Neural progenitor cell (in vitro differentiated cells): Measurements from ENCODE around the gene HS6ST3. TPM values are rescaled to one million over a fixed set of nuclear protein-coding genes. Genes with fewer than 3 reads are reported as not detected.

Experiments
- DNase-seq: peaks from one replicate; pipeline ENCODE4 v3.0.0-alpha.2; 2016; ENCODE audit warnings: low spot score
- H2AFZ ChIP-seq: fragments of 200-600 bp; sonication (generic); replicated peaks from 2 replicates; pipeline ENCODE4 v1.6.1; 2016; ENCODE audit warnings: antibody characterized with exemption
- H3F3A ChIP-seq: fragments of 200-600 bp; sonication (generic); 2 replicates; pipeline ENCODE4 v1.6.1; 2016; ENCODE audit warnings: antibody characterized with exemption, low read depth
- H3K27ac ChIP-seq: fragments of 200-600 bp; sonication (generic); 2 replicates; pipeline ENCODE4 v1.5.1; 2016; ENCODE audit warnings: mild to moderate bottlenecking
- H3K27me3 ChIP-seq: fragments of 200-600 bp; sonication (generic); 2 replicates; pipeline ENCODE4 v1.6.1; 2016; ENCODE audit warnings: mild to moderate bottlenecking, moderate library complexity
- H3K36me3 ChIP-seq: fragments of 200-600 bp; sonication (generic); 2 replicates; pipeline ENCODE4 v1.5.1; 2016
- H3K4me1 ChIP-seq: fragments of 200-600 bp; sonication (generic); 2 replicates; pipeline ENCODE4 v1.6.1; 2016; ENCODE audit warnings: mixed run types
- H3K4me2 ChIP-seq: fragments of 200-600 bp; sonication (generic); 2 replicates; pipeline ENCODE4 v1.6.1; 2016
- H3K4me3 ChIP-seq: fragments of 200-600 bp; sonication (generic); 2 replicates; pipeline ENCODE4 v1.5.1; 2016
- H3K79me2 ChIP-seq: fragments of 200-600 bp; sonication (generic); 2 replicates; pipeline ENCODE4 v1.6.1; 2016; ENCODE audit warnings: low read depth
- H3K9ac ChIP-seq: fragments of 200-600 bp; sonication (generic); 2 replicates; pipeline ENCODE4 v1.6.1; 2016
- H3K9me3 ChIP-seq: fragments of 200-600 bp; sonication (generic); 2 replicates; pipeline ENCODE4 v1.5.1; 2016; ENCODE audit warnings: low read depth
- H4K20me1 ChIP-seq: fragments of 200-600 bp; sonication (generic); 2 replicates; pipeline ENCODE4 v1.6.1; 2016; ENCODE audit warnings: low read depth
- H3K27ac Mint-ChIP-seq: 3 replicates; pipeline ENCODE4 v1.8.0; 2021; ENCODE audit warnings: mixed read lengths
- H3K27me3 Mint-ChIP-seq: 2 replicates; pipeline ENCODE4 v1.8.0; 2022; ENCODE audit warnings: low read depth, mild to moderate bottlenecking, inconsistent platforms, moderate library complexity, mixed read lengths; ENCODE audit not compliant: insufficient read depth
- H3K36me3 Mint-ChIP-seq: 3 replicates; pipeline ENCODE4 v1.8.0; 2021; ENCODE audit warnings: mixed read lengths
- H3K4me1 Mint-ChIP-seq: 3 replicates; pipeline ENCODE4 v1.8.0; 2021; ENCODE audit warnings: mixed read lengths
- H3K4me3 Mint-ChIP-seq: 3 replicates; pipeline ENCODE4 v1.8.0; 2021; ENCODE audit warnings: mild to moderate bottlenecking, moderate library complexity, mixed read lengths
- H3K9me3 Mint-ChIP-seq: 3 replicates; pipeline ENCODE4 v1.8.0; 2020; ENCODE audit warnings: mixed read lengths
- CTCF ChIP-seq: fragments of 200-600 bp; sonication (generic); IDR thresholded peaks from 2 replicates; pipeline ENCODE4 v1.5.1; 2017; ENCODE audit warnings: antibody characterized with exemption, mild to moderate bottlenecking
- EZH2 ChIP-seq: fragments of 200-600 bp; sonication (generic); IDR thresholded peaks from 2 replicates; pipeline ENCODE4 v1.6.1; 2017; ENCODE audit warnings: antibody characterized with exemption, mild to moderate bottlenecking, moderate library complexity
- EZH2phosphoT487 ChIP-seq: fragments of 200-600 bp; sonication (generic); IDR thresholded peaks from 2 replicates; pipeline ENCODE4 v1.6.1; 2017; ENCODE audit warnings: antibody characterized with exemption
- total RNA-seq: library from RNA; depleted of rRNA; stranded (reverse); fragments of >200 nt; gene quantifications from 2 replicates; pipeline ENCODE4 v1.2.3, GENCODE V29; 2015; ENCODE audit warnings: low replicate concordance

The HS6ST3 gene
- total RNA-seq, 1 donor from 2014 or later, result 0.39 TPM

GRCh38 chr13:96193728-96194310 lies 103.9 kb downstream of the HS6ST3 start:
- Mint-ChIP-seq H3K4me1 (no peaks in the 10 kb centered on the region), H3K27ac (no peak overlapping the region), H3K36me3 (no peaks in the 10 kb centered on the region), H3K9me3 (peaks cover 9% of the 10 kb centered on the region), H3K27me3 (no peaks in the 10 kb centered on the region), H3K4me3 (no peak overlapping the region)
- H3K27me3 ChIP-seq, result no peaks in the 10 kb centered on the region
- H3K4me1 ChIP-seq, result no peaks in the 10 kb centered on the region
- H3K36me3 ChIP-seq, result no peaks in the 10 kb centered on the region
- H2AFZ ChIP-seq, result no peak overlapping the region
- no peaks in the 10 kb centered on the region for H3F3A ChIP-seq
- H3K27ac ChIP-seq, result no peak overlapping the region
- TF ChIP-seq CTCF (no peak), EZH2 (no peak), EZH2phosphoT487 (no peak)
- no peak overlapping the region for H3K9ac ChIP-seq
- H4K20me1 ChIP-seq, result no peaks in the 10 kb centered on the region
- H3K79me2 ChIP-seq, result no peaks in the 10 kb centered on the region
- H3K4me3 ChIP-seq, result no peak overlapping the region
- H3K4me2 ChIP-seq, result no peak overlapping the region
- H3K9me3 ChIP-seq, result no peaks in the 10 kb centered on the region
- DNase-seq, result no peak

GRCh38 chr13:96198038-96198437 lies 108.1 kb downstream of the HS6ST3 start:
- no peaks in the 10 kb centered on the region for H3K27me3 ChIP-seq
- no peak overlapping the region for H3K27ac Mint-ChIP-seq
- no peak overlapping the region for H3K27ac ChIP-seq
- H3K9me3 ChIP-seq, result no peaks in the 10 kb centered on the region
- H3K4me2 ChIP-seq, result no peak overlapping the region
- no peaks in the 10 kb centered on the region for H3K27me3 Mint-ChIP-seq
- no peaks in the 10 kb centered on the region for H3K4me1 Mint-ChIP-seq
- TF ChIP-seq CTCF, result no peak
- TF ChIP-seq EZH2phosphoT487, result no peak
- no peak for TF ChIP-seq EZH2
- H3K4me3 Mint-ChIP-seq, result no peak overlapping the region
- H3K4me1 ChIP-seq, result no peaks in the 10 kb centered on the region
- no peaks in the 10 kb centered on the region for H3F3A ChIP-seq
- H3K4me3 ChIP-seq, result no peak overlapping the region
- no peak overlapping the region for H3K9ac ChIP-seq
- no peak overlapping the region for H2AFZ ChIP-seq
- H4K20me1 ChIP-seq, result no peaks in the 10 kb centered on the region
- H3K9me3 Mint-ChIP-seq, result peaks cover 9% of the 10 kb centered on the region
- no peaks in the 10 kb centered on the region for H3K79me2 ChIP-seq
- no peak for DNase-seq
- H3K36me3 ChIP-seq, result no peaks in the 10 kb centered on the region
- no peaks in the 10 kb centered on the region for H3K36me3 Mint-ChIP-seq

- H4K20me1 ChIP-seq, result no peaks in the 10 kb centered on the region
- TF ChIP-seq EZH2phosphoT487, result no peak
- TF ChIP-seq CTCF, result no peak
- TF ChIP-seq EZH2, result no peak
- no peak overlapping the region for H3K4me2 ChIP-seq
- no peaks in the 10 kb centered on the region for H3K27me3 Mint-ChIP-seq
- H3K9ac ChIP-seq, result no peak overlapping the region
- no peak overlapping the region for H2AFZ ChIP-seq
- DNase-seq, result no peak
- H3F3A ChIP-seq, result no peaks in the 10 kb centered on the region
- H3K27ac ChIP-seq, result no peak overlapping the region
- no peaks in the 10 kb centered on the region for H3K36me3 ChIP-seq
- H3K36me3 Mint-ChIP-seq, result no peaks in the 10 kb centered on the region
- H3K9me3 Mint-ChIP-seq, result peaks cover 9% of the 10 kb centered on the region
- H3K4me3 Mint-ChIP-seq, result no peak overlapping the region
- no peaks in the 10 kb centered on the region for H3K4me1 Mint-ChIP-seq
- H3K27ac Mint-ChIP-seq, result no peak overlapping the region
- H3K79me2 ChIP-seq, result no peaks in the 10 kb centered on the region
- H3K4me3 ChIP-seq, result no peak overlapping the region
- no peaks in the 10 kb centered on the region for H3K27me3 ChIP-seq
- no peaks in the 10 kb centered on the region for H3K4me1 ChIP-seq
- no peaks in the 10 kb centered on the region for H3K9me3 ChIP-seq
These were observed 109.4 kb downstream of the HS6ST3 start for GRCh38 chr13:96199315-96199714.
